AG04449 (cell line): ENCODE data around the gene NNT.

ENCODE experiments used
- CTCF ChIA-PET: fragments of 350-600 bp; formaldehyde crosslinking; extraction: SDS; loops from one replicate; lab custom pipeline; 2021; ENCODE audit warnings: antibody characterized with exemption; lab: Yijun Ruan, JAX
- POLR2A ChIA-PET: fragments of 400-600, 350-600 bp; formaldehyde crosslinking; extraction: SDS; loops from one replicate; lab custom pipeline; 2020; ENCODE audit warnings: antibody characterized with exemption, inconsistent platforms; lab: Yijun Ruan, JAX
- DNase-seq: peaks from one replicate; pipeline ENCODE4 v3.0.0-alpha.2; 2010; ENCODE audit warnings: low read depth, low spot score
- H3K4me3 ChIP-seq: 2 replicates; pipeline ENCODE4 v1.5.1; 2011; ENCODE audit warnings: low read depth, mild to moderate bottlenecking, control low read depth, low read length
- TF ChIP-seq, protein P1 (sequence below): IDR thresholded peaks from one replicate; pipeline ENCODE4 v1.5.1; 2011; ENCODE audit warnings: mild to moderate bottlenecking, moderate library complexity, low read length, control low read depth, inconsistent platforms; ENCODE audit not compliant: insufficient read depth; ENCODE audit errors: missing control alignments

NNT gene

DNA sequence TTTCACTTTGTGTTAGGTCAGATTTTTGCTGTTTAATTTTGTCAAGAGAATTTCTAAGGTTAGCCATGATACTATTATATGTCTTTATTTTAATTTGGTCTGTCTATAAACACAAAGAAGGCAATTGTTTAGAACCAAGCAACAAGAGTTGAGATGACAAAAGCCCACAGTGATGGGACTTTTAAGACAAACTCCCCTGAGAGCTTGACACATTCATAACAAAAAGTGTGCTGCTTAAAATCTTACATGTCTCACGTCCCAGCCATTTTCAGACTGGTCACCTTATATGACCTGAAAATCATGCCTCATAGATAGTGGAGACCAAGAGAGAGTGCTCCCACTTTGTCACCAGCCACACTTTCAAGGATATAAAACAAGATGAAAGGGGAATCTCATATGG is 21.6 kb upstream of the NNT start:
- no peak overlapping the region for H3K4me3 ChIP-seq
- ChIA-PET CTCF (no interaction called here), POLR2A (no interaction called here)
- DNase-seq, result no peak
- TF ChIP-seq, protein P1, sequence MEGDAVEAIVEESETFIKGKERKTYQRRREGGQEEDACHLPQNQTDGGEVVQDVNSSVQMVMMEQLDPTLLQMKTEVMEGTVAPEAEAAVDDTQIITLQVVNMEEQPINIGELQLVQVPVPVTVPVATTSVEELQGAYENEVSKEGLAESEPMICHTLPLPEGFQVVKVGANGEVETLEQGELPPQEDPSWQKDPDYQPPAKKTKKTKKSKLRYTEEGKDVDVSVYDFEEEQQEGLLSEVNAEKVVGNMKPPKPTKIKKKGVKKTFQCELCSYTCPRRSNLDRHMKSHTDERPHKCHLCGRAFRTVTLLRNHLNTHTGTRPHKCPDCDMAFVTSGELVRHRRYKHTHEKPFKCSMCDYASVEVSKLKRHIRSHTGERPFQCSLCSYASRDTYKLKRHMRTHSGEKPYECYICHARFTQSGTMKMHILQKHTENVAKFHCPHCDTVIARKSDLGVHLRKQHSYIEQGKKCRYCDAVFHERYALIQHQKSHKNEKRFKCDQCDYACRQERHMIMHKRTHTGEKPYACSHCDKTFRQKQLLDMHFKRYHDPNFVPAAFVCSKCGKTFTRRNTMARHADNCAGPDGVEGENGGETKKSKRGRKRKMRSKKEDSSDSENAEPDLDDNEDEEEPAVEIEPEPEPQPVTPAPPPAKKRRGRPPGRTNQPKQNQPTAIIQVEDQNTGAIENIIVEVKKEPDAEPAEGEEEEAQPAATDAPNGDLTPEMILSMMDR, result no peak

DNA sequence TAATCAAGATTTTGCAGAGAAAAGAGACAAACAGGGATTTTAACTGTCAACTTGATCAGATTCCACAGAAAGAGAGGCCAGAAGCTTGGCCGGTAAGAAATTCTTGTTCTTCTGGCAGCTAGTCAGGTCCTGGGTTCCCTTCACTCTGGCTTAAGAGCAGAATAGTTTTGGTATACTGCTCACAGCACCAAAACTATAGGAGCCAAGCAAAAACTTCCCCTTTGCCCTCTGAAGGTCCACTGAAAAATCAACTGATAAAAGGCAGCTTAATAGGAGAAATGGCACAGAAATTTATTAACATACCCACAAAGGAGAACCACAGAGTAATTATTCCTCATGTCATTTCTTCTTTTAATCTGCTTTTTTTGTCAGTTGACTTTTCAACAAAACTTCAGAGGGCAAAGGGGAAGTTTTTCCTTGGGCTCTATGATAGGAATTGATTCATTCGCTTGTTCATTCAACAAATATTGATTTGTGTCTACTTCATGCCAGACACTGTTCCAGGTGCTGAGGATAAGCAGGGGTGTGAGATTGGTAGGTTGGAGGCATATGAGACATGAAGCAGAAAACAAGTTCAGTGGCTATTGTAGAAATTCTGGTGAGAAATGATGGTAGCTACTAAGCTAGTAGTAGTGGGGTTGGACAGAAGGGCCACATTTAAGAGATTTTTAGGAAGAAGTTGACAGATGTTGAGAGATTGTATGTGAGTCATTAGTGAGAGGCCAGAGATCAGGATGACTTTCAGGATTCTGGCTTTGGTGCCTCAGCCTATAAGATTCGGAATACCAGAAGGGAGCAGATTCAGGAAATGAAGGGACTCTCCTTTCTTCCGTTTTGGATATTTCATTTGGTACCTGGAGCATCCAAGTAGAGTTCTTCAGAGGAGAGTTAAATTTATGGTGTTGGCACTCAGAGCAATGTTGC is 20.6 kb upstream of the NNT start:
- ChIA-PET POLR2A (no interaction called here), CTCF (no interaction called here)
- TF ChIP-seq, protein P1, result no peak
- no peak for DNase-seq
- H3K4me3 ChIP-seq, result no peak overlapping the region

DNA sequence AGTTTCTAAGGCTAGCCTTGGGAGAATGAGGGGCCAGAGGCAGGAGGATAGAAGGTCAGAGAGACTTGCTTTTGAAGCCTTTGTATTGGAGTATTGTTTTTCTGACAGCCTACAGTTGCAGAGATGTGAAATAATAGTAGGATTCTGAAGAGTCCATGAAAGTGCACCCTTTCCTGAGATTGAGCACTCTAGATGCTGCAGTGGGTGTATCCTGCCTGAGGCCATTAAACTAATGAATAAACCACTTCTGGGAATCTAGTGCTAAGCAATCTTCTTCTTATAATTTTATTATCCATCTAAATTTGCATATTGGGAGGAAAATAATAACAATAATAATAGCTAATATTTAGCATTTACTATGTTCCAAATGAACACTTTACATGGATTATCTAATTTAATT is 19.3 kb upstream of the NNT start:
- ChIA-PET CTCF (no interaction called here), POLR2A (no interaction called here)
- TF ChIP-seq, protein P1, result no peak
- H3K4me3 ChIP-seq, result no peak overlapping the region
- no peak for DNase-seq

DNA sequence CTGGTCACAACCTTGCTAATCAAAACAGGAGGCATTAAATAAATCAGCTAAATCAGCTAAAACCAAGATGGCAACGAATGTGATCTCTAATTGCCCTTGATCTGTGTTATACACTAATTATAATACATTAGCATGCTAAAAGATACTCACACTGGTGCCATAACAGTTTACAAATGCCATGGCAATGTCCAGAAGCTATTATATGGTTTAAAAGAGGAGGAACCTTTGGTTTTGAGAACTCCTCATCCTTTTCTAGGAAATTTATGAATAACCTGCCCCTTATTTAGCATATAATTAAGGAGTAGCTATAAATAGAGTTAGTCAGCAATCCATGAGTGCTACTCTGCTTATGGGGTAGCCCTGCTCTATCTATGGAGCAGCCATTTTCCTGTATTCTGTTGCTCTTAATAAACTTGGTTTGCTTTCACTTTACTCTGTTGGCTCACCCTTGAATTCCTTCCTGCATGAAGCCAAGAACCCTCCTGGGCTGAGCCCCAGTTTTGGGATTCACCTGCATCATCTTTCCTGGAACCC is 18.7 kb upstream of the NNT start:
- TF ChIP-seq, protein P1, result no peak
- DNase-seq, result no peak
- POLR2A ChIA-PET, result no interaction called here
- CTCF ChIA-PET, result no interaction called here
- H3K4me3 ChIP-seq, result no peak overlapping the region

DNA sequence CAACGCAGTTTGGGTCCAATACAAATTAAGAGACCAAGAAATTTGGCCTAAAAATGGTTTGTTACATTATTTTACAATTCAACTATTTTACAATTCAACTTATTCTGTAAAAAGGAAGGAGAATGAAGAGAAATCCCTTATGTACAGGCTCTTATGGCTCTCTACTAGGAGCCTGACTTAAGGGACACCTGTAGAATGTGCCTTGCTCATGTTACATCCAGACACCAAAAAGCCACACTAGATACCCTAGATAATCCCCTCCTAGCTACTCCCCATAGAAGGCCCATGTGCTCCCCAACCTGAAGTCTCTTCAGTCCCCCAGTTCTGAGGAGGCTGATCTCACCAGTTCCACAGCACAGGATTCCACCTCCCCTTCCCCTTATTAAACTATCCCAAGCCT is 14.1 kb upstream of the NNT start:
- TF ChIP-seq, protein P1, result no peak
- CTCF ChIA-PET, result interaction anchor here (0.6 kb wide), 1 partner anchor 46 kb away, joined by 3 read pairs; no protein-coding TSS in a partner anchor
- DNase-seq, result no peak
- POLR2A ChIA-PET, result no interaction called here
- no peak overlapping the region for H3K4me3 ChIP-seq

DNA sequence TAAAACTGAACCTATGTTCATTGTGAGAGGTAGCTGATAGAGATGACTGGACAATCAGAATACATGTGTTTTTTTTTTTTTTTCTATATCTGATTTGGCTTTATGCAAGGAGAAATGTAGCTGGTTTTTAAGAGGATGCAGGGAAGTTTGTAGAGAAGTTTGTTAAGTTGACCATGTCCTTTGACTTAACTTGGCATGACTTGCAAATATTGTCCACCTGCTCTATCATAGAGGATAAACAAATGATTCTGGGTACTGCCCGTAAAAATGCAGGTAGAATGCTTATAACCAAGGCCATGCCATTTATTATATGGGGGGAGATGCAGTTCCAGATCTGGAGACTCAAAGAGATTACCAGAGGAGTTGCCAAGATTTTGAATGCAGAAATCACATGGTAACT is 13.7 kb upstream of the NNT start:
- TF ChIP-seq, protein P1, result no peak
- POLR2A ChIA-PET, result no interaction called here
- CTCF ChIA-PET, result no interaction called here
- DNase-seq, result no peak
- H3K4me3 ChIP-seq, result no peak overlapping the region
